GM12872 (cell line): Measurements from ENCODE around the gene VSTM2L.

Experiments used
- TF ChIP-seq, protein P1 (sequence below): IDR thresholded peaks from 3 replicates; pipeline ENCODE4 v1.5.1; 2011; ENCODE audit warnings: low read depth, mild to moderate bottlenecking, low read length, moderate library complexity; ENCODE audit not compliant: insufficient read depth

The VSTM2L gene

GRCh38 chr20:37980383-37980782, 77.5 kb downstream of the VSTM2L start:
- TF ChIP-seq, protein P1, sequence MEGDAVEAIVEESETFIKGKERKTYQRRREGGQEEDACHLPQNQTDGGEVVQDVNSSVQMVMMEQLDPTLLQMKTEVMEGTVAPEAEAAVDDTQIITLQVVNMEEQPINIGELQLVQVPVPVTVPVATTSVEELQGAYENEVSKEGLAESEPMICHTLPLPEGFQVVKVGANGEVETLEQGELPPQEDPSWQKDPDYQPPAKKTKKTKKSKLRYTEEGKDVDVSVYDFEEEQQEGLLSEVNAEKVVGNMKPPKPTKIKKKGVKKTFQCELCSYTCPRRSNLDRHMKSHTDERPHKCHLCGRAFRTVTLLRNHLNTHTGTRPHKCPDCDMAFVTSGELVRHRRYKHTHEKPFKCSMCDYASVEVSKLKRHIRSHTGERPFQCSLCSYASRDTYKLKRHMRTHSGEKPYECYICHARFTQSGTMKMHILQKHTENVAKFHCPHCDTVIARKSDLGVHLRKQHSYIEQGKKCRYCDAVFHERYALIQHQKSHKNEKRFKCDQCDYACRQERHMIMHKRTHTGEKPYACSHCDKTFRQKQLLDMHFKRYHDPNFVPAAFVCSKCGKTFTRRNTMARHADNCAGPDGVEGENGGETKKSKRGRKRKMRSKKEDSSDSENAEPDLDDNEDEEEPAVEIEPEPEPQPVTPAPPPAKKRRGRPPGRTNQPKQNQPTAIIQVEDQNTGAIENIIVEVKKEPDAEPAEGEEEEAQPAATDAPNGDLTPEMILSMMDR = no peak

GRCh38 chr20:37980876-37981275, 77.9 kb downstream of the VSTM2L start:
- TF ChIP-seq, protein P1 = no peak

- TF ChIP-seq, protein P1 = no peak
These were observed 78.6 kb downstream of the VSTM2L start for GRCh38 chr20:37981568-37981967.

GRCh38 chr20:37983286-37983685, 80.4 kb downstream of the VSTM2L start:
- TF ChIP-seq, protein P1 = no peak

DNA sequence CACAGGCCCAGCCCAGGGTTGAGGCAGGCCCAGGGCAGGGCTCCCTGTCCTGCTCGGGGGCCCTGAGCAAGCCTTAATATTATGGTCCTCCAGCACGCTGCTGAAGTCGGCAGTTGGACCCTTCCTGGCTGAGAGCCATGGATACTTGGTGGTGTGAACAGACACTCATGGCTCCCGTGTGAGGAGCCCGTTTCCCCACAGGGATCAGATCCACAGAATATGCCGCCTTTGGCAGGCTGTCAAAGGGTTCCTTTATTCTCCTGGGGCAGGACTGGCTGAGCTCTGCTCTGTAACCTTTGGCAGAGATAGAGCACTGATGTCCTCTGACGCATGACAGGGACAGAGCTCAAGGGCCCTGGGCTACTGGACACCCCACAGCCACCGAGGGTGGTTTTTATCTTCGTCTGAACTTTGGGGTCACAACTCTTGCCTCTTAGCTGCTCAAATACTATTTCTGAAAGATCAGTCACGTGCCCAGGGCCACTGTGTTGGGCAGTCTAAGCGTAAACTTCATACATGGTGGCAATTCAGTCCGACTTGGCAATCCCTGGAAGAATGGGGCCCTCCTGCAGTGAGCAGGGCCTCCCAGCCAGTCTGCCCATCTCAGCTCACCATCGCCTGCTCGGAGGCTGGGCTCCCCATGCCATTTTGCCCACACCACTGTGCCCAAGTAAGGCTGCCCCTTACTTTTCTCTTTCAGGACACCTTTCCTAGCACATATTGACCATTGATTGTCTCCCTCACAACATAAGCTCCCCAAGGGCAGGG, 81.3 kb downstream of the VSTM2L start:
- TF ChIP-seq, protein P1 = no peak

DNA sequence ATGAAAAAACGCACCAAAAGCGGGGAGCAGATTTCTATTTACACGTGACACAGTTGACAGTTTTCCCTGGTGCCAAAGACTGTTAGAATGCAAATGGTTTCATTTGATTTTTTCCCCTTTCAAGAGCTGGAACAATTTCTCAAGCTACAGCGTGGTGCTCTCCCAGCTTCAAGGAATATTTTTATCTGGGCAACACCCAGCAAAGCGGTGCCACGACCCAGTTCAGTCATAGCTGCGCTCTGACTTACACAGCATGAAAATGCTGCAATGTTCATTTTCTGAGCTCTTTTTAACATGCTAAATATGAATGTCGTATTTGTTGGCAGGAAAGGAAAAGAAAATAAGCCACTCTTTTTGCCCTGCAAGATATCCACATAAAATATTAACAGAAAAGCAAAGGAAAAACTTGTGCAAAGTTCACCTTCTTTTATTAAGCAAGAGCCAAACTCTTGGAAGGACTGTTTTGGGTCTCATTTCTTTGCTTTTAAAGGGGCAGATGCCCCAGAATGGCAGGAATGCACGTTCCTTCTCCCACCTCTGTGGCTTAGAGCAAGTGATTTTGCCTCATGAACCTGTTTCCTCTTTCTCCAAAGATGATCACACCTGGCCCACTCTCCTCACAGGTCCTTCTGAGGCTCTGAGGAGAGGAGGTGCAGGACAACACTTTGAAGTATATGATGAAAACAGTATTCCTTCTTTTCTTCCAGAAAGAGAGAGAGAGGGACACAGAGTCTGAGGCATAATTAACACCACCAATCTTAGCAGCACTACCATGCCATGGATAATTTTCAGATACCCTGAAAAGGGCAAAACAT, 83.3 kb downstream of the VSTM2L start:
- TF ChIP-seq, protein P1 = no peak

DNA sequence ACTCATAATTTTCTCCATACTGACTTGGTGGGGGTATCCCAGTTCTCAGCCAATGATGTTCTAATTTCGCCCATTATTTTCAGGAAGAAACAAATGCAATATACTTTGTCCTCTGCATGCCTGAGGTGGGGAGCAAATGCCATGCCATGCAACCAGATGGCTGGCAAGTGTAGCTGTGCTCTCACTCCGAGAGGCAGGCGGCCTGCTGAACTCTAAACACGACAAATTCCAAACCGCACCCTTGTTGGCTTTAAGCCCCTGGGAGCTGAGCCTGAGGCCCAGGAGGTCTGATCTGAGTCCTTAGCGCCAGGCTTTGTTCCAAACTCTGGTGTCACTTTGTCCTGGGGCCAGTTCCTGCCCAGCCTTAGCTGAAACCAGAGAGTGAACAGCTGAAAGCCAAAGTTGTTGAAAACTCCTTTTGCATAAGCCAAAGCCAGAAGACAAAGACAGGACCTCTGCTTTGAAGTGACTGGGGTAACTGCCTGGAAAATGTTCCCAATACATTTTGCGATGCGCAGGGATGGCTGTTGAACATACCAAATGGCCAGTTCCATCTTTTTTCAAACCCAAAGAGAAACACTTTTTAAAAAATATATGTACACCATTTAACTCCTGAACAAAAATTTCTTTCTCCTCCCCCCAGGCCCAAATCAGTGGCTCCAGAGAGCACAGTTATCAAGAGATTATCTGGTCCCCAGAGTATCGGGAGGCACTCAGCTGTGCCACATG, 84.1 kb downstream of the VSTM2L start:
- TF ChIP-seq, protein P1 = no peak
